ENCODE measurements around the gene PPP1R14B.

Gene PPP1R14B

DNA sequence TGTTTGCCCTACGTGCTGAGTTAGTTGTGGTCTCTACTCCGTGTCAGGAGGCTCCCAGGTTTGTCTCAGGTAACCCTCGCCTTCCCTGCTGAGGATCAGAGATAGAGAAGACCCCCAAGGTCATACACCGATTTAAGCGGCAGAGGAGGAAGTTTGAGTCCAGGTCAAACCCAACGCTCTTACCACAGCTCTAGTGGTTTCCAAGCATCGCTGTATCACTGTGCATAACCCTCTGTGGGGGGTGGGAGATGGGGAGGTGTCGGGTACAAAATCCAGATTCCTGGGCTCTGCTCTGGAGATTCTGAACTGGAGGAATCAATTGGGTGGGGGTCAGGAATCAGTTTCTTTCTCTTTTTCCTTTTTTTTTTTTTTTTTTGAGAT is 15.8 kb downstream of the PPP1R14B start:
- DNase-seq (ENCODE audit: low spot score): no peak

DNA sequence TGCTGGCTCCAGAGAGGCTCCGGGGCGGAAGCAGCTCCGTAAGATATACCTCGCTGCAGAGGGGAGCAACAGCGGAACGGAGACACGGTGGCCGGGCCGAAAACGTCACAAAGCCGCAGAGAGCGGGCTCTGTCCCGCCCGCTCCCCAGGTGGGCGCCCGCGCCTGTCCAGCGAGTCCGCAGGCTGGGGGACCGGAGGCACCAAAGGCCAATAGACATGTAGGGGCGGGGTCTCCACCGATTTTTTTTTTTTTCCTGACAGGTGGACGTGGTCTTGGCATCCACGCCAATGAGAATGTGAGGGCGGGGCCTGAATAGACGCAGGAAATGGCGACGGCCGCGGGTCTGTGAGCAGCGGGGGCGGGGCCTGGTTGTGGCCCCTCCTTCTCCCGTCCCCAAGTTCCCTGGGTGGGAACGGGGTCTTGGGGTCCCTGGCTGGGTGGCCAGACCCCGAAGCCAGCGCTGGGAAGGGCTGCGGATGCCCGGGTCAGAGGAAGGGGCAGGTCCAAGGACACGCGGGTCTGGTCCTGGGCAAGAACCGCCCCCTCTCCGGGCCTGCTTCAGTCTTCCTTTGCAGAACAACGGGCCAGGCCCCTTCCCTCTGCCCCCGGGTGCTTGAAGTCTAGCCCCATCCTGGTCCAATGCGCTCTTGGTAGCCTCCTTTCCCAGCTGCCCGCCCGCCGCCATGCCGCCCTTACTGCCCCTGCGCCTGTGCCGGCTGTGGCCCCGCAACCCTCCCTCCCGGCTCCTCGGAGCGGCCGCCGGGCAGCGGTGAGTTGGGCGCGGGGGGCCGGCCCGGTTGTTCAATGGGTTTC is 16.4 kb downstream of the PPP1R14B start, which contains the start of gene DNAJC4:
TSS of gene DNAJC4 (plus strand) at position 378 of the 814 bp plus-strand sequence. CDS start at position 685, 307 bp downstream.
- DNase-seq (ENCODE audit: low spot score): peak; percentile 89

DNA sequence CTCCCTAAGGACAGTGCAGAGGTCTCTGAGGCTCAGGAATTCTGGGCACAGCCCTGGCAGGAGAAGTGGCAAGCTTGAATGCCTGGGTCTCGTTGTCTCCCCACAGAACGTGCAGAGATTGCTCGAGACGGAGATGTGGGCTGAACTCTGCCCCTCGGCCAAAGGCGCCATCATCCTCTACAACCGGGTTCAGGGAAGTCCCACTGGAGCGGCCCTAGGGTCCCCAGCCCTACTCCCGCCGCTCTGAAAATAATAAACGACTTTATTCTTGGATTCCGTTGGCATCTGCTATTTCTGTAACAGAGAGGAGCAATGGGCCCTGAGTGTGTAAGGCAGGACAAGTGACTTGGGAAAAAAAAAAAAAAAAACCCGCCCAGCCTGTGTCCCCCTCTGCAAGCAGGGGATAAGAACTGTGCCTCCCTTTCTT is 17.0 kb downstream of the PPP1R14B start:
- DNase-seq (ENCODE audit: low spot score): peak; percentile 11

DNA sequence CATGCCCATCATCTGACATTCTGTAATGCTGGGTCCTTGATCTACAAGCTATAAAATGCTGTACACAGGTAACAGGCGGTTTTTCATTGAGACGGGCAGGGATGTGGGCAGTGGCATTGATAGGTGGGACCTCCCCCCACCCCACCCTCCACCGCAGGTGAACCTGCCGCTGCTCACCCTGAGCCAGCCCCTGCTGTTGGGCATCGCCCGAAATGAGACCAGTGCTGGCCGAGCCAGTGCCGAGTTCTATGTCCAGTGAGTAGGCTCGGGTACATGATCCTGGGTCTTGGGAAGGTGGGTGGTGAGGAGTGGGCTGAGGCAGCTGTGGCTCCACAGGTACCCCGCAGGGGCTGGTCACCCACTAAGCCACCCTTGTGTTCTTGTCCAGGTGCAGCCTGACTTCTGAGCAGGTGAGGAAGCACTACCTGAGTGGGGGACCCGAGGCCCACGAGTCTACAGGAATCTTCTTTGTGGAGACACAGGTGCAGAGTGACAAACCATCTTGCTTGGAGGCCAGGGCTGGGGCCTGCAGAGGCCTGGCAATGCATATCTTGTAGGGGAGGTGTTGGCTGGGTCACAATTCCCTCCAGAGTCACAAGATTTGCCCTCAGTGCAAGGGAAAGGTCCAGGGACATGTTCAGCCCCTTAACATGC is 17.5 kb downstream of the PPP1R14B start:
- DNase-seq (ENCODE audit: low spot score): no peak

DNA sequence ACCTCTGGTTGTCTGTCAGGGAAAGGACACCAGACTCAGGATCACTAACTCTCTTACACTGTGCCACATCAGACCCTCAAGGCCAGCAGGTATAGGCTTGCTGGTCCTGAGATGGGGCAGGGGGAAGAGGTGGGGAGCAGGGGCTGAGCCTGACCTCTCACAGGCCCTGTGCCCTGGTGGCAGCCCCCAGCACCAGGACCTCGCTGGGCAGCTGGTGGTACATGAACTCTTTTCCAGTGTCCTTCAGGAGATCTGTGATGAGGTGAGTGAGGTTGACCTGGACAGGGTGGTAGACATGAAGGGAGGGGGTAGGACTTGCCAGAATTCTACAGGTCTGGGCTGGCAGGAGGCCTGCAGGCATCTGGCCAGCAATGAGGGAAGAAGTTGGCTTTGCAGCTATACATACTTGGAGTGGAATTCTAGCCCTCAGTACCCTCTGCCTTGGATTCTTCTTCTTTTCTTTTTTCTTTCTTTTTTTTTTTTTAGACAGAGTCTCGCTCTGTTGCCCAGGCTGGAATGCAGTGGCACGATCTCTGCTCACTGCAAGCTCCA is 19.3 kb downstream of the PPP1R14B start:
- no peak for DNase-seq (ENCODE audit: low spot score)

DNA sequence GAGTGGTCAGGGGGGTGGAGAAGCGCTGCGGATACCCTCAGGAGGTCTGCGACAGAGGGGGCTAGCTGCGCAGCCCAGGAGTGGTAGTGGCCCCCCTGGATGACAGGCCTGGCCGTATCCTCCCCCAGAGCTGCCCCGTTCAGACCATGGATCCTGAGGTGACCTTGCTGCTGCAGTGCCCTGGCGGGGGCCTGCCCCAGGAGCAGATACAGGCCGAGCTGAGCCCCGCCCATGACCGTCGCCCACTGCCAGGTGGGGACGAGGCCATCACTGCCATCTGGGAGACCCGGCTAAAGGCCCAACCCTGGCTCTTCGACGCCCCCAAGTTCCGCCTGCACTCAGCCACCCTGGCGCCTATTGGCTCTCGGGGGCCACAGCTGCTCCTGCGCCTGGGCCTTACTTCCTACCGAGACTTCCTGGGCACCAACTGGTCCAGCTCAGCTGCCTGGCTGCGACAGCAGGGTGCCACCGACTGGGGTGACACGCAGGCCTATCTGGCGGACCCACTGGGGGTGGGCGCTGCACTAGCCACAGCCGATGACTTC is 20.2 kb downstream of the PPP1R14B start:
- peak; percentile 46 for DNase-seq (ENCODE audit: low spot score)

DNA sequence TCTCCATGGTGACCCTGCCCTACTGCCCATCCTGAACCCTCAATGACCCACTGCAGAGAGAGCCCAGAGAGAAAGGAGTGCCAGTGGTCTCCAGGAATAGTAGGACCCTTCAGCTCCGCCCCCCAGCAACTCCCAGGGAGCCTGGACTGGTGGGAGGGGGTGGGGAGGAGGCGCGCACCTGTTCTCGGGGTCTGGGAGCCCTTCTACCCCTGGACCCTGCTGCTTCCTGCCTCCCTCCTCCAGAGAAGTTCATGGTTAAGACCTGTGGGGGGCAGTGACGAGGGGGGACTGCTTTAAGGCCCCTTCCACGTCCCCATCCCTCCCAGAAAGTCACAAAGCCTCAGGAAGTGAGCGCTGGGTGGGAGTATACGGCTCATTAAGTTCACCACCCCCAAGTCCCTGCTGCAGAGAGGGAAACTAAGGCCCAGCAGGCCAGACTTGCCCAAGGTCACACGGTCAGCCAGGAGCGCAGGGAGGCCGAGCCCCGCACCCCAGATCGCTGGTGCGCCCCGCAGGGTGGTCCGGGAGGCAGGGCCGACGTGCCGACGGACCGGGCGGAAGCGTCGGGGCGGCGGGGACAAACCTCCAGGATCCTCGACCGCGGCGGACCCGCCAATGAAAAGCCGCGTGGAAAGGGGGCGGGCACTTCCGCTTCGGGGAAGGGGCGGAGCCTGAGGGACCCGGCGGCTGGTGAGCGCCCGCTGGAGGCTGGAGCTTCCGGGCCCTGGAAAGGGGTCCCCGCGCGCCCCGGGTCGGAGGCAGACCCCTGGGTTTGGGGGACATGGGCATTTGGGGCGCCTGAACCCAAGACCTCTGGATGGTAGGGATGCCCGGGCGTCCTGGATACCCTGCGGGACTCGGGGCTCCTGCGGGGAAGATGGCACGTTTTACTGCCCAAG is 20.9 kb downstream of the PPP1R14B start, which contains the start of the genes NUDT22 and TRPT1:
TSS of gene NUDT22 (plus strand) at position 667 of the 899 bp plus-strand sequence. CDS start 379 bp downstream, outside the sequence.
TSS of gene TRPT1 (minus strand) at position 579 of the 899 bp plus-strand sequence. CDS start at position 253, 326 bp downstream.
- peak; percentile 82 for DNase-seq (ENCODE audit: low spot score)

DNA sequence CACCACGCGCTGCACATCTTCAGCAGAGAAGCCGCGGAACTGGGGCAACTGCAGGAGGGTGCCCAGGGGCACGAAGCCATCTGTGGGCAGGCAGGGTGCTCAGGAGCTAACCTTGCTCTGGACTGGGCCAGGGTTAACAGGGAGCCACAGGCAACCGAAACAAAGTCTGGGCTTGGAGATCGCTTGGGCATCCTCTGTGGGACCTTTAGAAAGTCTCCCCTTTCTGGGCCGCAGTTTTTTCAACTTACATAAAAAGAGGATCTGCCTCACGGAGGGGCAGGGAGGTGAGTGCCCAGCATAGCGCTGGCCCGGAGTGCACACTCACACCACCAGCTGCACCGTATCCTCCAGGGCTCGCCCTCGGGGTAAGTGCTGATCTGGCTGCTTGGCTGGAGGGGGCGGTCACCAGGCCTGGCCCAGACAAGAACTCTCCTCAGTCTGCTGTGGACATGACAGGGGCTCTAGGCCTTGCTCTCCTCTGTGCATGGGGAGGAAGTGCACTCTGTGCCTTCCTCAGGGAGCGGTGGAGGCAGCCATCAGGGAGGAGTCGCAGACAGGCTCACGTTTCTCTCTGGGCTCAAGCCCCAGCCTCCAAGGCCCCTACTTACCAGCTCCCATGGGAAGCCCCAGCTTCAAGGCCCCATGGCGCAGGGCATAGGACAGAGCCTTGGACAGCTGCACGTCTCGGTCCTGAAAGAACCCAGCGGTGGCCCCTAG is 21.7 kb downstream of the PPP1R14B start:
- DNase-seq (ENCODE audit: low spot score): no peak

DNA sequence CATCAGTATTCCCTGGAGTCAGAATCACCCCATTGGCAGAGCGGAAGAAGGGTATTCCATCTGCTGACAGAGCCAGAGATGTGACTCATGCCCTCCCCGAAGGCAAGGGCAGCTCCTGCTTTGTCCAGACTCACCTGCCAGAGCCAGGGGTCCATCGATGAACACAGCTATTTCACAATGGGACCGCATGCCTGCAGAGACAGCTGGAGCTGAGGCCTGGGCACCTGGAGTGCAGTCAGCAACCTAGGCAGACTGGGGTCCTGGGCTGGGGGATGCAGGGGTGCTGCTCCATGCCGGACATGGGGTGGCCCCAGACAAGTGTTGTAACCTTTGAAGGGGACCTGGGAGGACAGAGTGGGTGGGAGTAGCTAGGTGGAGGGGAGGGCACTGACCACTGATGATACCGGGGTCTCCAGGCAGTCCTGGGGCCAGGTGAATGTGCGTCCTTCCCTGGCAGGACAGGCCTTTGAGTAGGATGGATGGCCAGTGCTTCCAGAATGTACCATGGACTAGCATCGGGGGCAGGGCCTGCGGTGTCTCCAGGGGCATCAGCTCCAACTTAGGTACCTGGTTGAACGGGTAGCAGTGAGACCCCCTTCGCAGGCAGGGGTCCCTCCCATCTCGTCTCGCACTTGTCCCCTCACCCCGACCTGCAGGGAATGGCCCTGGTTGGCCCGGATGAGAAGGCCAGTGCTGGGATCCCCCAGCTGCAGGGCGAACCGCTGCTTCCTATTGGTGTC is 22.4 kb downstream of the PPP1R14B start:
- no peak for DNase-seq (ENCODE audit: low spot score)

DNA sequence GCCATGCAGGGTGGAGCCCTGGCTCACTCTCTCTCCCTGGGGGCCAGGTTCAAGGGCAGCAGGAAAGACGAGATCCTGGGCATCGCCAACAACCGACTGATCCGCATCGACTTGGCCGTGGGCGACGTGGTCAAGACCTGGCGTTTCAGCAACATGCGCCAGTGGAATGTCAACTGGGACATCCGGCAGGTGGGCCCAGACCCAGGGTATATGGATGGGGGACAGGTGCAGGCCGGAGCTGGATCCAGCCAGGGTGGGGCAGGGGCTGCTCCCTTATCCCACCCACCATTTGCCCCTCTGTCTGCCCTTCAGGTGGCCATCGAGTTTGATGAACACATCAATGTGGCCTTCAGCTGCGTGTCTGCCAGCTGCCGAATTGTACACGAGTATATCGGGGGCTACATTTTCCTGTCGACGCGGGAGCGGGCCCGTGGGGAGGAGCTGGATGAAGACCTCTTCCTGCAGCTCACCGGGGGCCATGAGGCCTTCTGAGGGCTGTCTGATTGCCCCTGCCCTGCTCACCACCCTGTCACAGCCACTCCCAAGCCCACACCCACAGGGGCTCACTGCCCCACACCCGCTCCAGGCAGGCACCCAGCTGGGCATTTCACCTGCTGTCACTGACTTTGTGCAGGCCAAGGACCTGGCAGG is 23.6 kb downstream of the PPP1R14B start:
- no peak for DNase-seq (ENCODE audit: low spot score)

DNA sequence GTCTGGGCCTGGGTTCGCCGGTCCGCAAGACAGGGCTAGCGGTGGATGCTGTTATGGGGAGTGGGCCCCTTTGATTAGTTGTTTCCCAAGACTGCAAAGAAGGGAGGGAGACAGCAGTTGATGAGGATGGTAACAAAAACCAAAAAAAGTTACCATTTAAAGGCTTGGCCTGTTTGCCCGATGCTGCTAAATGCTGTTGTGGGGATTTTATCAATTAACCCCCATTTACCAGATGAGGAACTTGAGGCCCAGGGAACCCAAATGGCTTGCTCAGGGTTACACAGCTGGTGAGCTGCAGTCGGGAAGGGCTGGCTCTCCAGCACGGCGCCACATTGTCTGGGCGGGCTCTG is 24.1 kb downstream of the PPP1R14B start:
- DNase-seq (ENCODE audit: low spot score): no peak

DNA sequence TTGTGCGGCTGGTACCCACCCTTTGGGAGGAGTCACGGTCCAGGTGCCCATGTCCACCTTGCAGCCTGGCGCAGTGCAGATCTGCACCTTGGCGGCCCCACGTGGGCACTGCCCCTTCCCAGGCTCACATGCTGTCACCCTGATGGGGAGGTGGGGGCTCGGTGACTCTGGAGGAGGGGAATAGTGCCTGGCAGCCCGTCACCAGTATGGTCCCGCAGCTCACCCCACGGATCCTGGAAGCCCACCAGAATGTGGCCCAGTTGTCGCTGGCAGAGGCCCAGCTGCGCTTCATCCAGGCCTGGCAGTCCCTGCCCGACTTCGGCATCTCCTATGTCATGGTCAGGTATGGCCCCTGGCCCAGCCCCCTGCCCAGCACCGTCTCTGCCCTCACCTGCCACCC is 25.9 kb downstream of the PPP1R14B start:
- DNase-seq (ENCODE audit: low spot score): no peak

DNA sequence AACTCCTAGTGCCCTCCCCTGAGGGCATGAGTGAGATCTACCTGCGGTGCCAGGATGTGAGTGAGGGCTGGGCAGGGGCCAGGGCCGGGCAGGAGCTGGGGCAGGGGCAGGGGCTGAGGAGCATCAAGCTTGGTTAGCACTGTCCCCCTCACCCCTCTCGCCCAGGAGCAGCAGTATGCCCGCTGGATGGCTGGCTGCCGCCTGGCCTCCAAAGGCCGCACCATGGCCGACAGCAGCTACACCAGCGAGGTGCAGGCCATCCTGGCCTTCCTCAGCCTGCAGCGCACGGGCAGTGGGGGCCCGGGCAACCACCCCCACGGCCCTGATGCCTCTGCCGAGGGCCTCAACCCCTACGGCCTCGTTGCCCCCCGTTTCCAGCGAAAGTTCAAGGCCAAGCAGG is 26.5 kb downstream of the PPP1R14B start:
- no peak for DNase-seq (ENCODE audit: low spot score)

DNA sequence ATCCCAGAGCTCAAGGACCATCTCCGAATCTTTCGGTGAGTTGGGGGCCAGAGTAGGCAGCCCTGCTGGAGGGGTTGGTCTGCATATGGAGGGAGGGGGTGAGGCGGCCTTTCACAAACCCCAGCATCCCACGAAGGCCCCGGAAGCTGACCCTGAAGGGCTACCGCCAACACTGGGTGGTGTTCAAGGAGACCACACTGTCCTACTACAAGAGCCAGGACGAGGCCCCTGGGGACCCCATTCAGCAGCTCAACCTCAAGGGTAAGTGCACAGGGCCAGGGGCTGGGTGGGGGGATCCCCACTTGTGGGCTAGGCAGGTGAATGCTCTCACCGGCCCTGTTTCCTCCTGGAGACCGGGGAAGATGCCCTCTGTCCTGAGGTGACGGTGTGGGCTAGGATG is 27.0 kb downstream of the PPP1R14B start:
- no peak for DNase-seq (ENCODE audit: low spot score)

DNA sequence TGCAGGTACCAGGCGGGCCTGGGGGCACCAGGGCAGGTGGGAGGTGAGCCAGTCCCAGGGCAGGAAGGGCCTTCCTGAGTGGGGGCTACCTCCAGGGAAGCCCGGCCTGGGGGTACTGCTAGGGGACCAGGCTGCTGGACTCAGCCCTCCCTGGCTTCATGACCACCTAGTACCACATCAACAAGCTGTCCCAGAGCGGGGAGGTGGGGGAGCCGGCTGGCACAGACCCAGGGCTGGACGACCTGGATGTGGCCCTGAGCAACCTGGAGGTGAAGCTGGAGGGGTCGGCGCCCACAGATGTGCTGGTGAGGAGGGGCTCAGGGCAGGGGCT is 27.4 kb downstream of the PPP1R14B start:
- no peak for DNase-seq (ENCODE audit: low spot score)

DNA sequence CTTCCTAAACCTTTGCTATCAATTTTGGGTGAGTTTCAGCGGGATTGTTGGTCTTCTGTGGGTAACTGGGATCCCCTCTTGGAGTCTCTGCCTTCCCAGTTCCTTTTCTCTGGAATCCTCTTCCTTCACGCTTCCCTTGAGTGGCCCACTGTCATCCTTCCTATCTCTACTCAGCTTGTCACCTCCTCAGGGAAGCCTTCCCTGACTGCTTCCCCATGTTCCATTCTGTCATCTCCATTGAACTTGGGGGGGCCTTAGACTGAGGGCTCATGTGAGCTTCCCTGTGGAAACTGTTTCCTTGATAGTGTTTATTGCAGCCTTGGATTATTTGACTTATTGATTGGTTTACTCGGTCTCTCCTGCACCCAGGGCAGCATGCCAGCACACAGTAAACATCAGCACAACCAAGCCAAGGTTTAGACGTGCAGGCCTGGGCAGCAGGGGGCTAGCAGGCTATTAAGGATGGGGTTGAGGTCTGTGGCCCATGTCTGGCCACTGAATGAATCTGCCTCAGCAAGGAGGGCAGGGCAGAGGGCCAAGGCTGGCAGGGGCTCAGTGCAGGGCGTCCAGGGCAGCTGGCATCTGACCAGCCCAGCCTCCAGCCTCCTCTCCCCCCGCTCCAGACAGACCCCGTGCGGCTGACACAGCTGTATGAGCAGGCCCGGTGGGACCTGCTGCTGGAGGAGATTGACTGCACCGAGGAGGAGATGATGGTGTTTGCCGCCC is 28.0 kb downstream of the PPP1R14B start:
- DNase-seq (ENCODE audit: low spot score): no peak

DNA sequence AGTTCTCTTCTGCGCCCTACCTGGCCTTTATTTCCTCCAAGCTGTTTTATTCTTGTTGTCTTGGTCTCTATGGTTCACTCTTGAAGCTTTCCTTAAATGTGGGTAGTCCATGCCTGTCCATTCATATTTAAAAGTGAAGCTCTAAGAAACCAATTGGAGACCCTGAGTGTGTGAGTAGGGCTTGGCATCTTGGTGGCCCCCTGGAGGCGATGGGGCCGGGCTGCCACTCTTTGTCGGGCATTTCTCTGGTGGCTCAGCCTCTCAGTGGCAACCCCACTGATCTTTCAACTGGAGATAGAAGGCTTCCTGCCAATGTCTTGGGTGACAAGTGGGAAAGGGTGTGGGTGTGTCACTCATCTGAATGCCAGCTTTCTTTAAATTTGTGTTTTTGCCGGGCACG is 29.9 kb downstream of the PPP1R14B start:
- no peak for DNase-seq (ENCODE audit: low spot score)

DNA sequence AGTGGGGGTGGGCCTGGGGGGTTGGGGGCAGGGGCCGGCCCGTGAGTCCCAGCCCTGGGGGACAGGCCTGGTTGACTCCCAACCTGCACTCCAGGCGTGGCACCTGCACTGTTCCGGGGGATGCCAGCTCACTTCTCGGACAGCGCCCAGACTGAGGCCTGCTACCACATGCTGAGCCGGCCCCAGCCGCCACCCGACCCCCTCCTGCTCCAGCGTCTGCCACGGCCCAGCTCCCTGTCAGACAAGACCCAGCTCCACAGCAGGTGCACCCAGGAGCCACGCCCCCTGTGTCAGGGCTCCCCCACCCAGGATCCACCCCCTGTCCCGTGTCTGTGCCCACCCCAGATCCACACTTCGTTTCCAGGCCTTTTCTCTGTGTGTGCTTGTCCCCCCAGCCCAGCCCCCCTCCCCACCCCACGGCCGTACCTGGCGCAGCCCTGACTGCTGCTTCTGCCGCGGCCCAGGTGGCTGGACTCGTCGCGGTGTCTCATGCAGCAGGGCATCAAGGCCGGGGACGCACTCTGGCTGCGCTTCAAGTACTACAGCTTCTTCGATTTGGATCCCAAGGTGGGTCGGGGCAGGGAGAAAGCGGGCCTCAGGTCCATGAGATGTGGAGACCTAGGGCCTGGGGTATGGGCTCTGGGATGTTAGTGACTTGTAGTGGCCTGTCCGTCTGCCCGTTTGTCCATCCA is 35.4 kb downstream of the PPP1R14B start:
- no peak for DNase-seq (ENCODE audit: low spot score)

Data from globus pallidus (tissue), 1 donor.